Left lung (tissue), 10 donors: ENCODE data around the gene SLC6A7. TPM values are rescaled to one million over a fixed set of nuclear protein-coding genes. Genes with fewer than 3 reads are reported as not detected.
A peak's percentile ranks its signal among the peaks of the same experiment; 100 is the strongest.

Experiments
- ATAC-seq: fragments of 200-7000 bp; cut with Tn5 transposase; one replicate; pipeline ENCODE4 v1.9.1; 2020; ENCODE audit warnings: moderate library complexity
- DNase-seq, 4 donors: peaks; one replicate each; pipeline ENCODE4 v3.0.0-alpha.2; 2013 to 2020
- H3K27ac ChIP-seq, 2 donors: fragments of 200-600 bp; sonication (generic) in 1 of 2; one replicate each; pipeline versions ENCODE4 v1.5.0 to v1.8.0; 2020 to 2021
- H3K27me3 ChIP-seq, 2 donors: fragments of 200-600 bp; sonication (generic) in 1 of 2; one replicate each; pipeline versions ENCODE4 v1.5.0 to v1.8.0; 2020 to 2021
- H3K36me3 ChIP-seq, 2 donors: fragments of 200-600 bp; sonication (generic) in 1 of 2; one replicate each; pipeline versions ENCODE4 v1.5.0 to v1.8.0; 2020 to 2021
- H3K4me1 ChIP-seq, 2 donors: fragments of 200-600 bp; one replicate each; pipeline ENCODE4 v1.8.0; 2021
- H3K4me3 ChIP-seq, 2 donors: fragments of 200-600 bp; sonication (generic) in 1 of 2; one replicate each; pipeline versions ENCODE4 v1.5.0 to v1.8.0; 2020 to 2021; ENCODE audit warnings: mild to moderate bottlenecking in 1 of 2
- H3K9me3 ChIP-seq, 2 donors: fragments of 200-600 bp; sonication (generic) in 1 of 2; one replicate each; pipeline versions ENCODE4 v1.5.0 to v1.8.0; 2020 to 2021
- intact Hi-C, 2 donors: fragments of 100-400 bp; cut with DNase I; formaldehyde crosslinking; loops; one replicate each; pipeline versions ENCODE4 v1.11.2 to v1.14.2; 2022
- polyA plus RNA-seq, 6 donors: library from polyadenylated mRNA; unstranded; fragments of 120-200 nt; gene quantifications; one replicate each; pipeline ENCODE4 v1.2.1, GENCODE V29; 2013; ENCODE audit not compliant: insufficient read length in 6 of 6
- total RNA-seq, 2 donors: library from RNA; stranded (reverse); fragmentation: NEBNext Ultra II Directional; extraction: Animal tissue kit (Norgen Biotek cat#: 25700); gene quantifications; one replicate each; pipeline ENCODE4 v1.2.1, GENCODE V29; 2021
- TF ChIP-seq, protein P1 (sequence below), 2 donors: fragments of 200-600 bp; sonication (generic) in 1 of 2; IDR thresholded peaks; one replicate each; pipeline versions ENCODE4 v1.5.0 to v1.8.0; 2021; ENCODE audit warnings: antibody characterized with exemption in 2 of 2
- donor health status: DM: no; HTN: yes; CAD: no.
- donor health status: DM: no; HTN: no; CAD: no.

SLC6A7 gene
- total and polyA plus RNA-seq, 8 donors: 0.13 TPM; not detected in 7

DNA sequence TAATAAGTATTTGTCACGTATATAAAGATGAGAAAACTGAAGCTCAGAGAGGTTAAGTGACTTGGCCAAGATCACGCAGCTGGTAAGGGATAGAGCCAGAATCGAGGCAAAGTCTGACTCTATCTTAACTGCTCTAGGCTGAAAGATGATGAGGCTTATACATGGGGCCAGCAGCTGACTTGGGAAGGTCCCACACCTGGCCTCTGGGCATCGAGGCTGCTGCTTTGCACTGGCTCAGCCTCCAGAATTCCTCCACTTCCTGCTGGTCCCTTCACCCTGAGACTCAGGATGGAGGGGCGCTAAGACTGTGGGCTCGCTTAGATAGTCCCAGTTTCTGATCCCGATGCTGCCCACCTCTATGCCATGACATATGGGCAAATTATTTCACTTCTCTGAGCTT, 64.5 kb downstream of the SLC6A7 start:
- Histone ChIP-seq H3K4me1 (no peaks in the 10 kb centered on the region), H3K4me3 (no peak overlapping the region), H3K27me3 (peaks cover 0 to 4% of the 10 kb centered on the region in 2 donors), H3K27ac (no peak overlapping the region), H3K9me3 (no peaks in the 10 kb centered on the region), H3K36me3 (no peaks in the 10 kb centered on the region)
- TF ChIP-seq, protein P1, sequence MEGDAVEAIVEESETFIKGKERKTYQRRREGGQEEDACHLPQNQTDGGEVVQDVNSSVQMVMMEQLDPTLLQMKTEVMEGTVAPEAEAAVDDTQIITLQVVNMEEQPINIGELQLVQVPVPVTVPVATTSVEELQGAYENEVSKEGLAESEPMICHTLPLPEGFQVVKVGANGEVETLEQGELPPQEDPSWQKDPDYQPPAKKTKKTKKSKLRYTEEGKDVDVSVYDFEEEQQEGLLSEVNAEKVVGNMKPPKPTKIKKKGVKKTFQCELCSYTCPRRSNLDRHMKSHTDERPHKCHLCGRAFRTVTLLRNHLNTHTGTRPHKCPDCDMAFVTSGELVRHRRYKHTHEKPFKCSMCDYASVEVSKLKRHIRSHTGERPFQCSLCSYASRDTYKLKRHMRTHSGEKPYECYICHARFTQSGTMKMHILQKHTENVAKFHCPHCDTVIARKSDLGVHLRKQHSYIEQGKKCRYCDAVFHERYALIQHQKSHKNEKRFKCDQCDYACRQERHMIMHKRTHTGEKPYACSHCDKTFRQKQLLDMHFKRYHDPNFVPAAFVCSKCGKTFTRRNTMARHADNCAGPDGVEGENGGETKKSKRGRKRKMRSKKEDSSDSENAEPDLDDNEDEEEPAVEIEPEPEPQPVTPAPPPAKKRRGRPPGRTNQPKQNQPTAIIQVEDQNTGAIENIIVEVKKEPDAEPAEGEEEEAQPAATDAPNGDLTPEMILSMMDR (IDR thresholded peaks at IDR 0.05): no peak
- DNase-seq (no peak), ATAC-seq (no peak)
- intact Hi-C loops: no loop called here

GRCh38 chr5:150254774-150255173, 64.9 kb downstream of the SLC6A7 start:
- TF ChIP-seq, protein P1 (IDR thresholded peaks at IDR 0.05): no peak
- H3K9me3 ChIP-seq: no peaks in the 10 kb centered on the region
- peak; percentile 47 for ATAC-seq
- H3K36me3 ChIP-seq: no peaks in the 10 kb centered on the region
- no peaks in the 10 kb centered on the region for H3K4me1 ChIP-seq
- intact Hi-C loops: no loop called here
- no peak overlapping the region for H3K27ac ChIP-seq
- no peaks in the 10 kb centered on the region for H3K27me3 ChIP-seq
- no peak overlapping the region for H3K4me3 ChIP-seq
- DNase-seq: no peak

GRCh38 chr5:150255659-150256409, 66.0 kb downstream of the SLC6A7 start:
- no peak for ATAC-seq
- DNase-seq: no peak

GRCh38 chr5:150256410-150257064, 66.7 kb downstream of the SLC6A7 start:
- H3K4me3 ChIP-seq: no peak overlapping the region
- H3K9me3 ChIP-seq: no peaks in the 10 kb centered on the region
- ATAC-seq (no peak), DNase-seq (no peak)
- no peaks in the 10 kb centered on the region for H3K4me1 ChIP-seq
- TF ChIP-seq, protein P1 (IDR thresholded peaks at IDR 0.05): no peak
- intact Hi-C loops: no loop called here
- H3K36me3 ChIP-seq: no peaks in the 10 kb centered on the region
- no peaks in the 10 kb centered on the region for H3K27me3 ChIP-seq
- no peak overlapping the region for H3K27ac ChIP-seq

More at GRCh38 chr5:150255659-150256409, 66.0 kb downstream of the SLC6A7 start:
- Histone ChIP-seq H3K36me3 (no peaks in the 10 kb centered on the region), H3K4me1 (no peaks in the 10 kb centered on the region), H3K27me3 (no peaks in the 10 kb centered on the region), H3K27ac (no peak overlapping the region), H3K4me3 (no peak overlapping the region), H3K9me3 (no peaks in the 10 kb centered on the region)
- intact Hi-C loops: no loop called here
- TF ChIP-seq, protein P1 (IDR thresholded peaks at IDR 0.05): no peak

DNA sequence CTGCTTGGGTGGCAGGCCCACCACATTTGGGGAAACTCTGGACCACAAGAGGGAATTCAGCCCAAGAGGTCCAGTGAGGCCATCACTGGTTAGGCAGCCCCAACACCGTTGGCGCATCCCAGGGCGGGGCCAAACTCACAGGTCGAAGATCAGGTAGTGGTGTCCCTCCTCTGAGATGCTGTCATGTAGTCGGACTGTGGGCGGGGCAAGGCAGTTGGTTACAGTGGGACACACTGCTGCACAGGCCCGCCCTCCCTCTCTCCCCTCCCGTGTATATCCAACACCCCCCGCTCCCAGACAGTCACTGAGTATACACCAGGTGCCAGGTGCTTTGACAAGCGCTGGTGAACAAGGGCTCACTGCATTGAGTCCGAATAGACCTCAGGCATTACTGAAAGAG, 67.6 kb downstream of the SLC6A7 start:
- ATAC-seq: no peak

More for the DNA sequence above, 67.6 kb downstream of the SLC6A7 start:
- H3K4me3 ChIP-seq: no peak overlapping the region
- no peak overlapping the region for H3K27ac ChIP-seq
- no peaks in the 10 kb centered on the region for H3K36me3 ChIP-seq
- intact Hi-C loops: no loop called here
- H3K9me3 ChIP-seq: no peaks in the 10 kb centered on the region
- no peak for DNase-seq
- H3K27me3 ChIP-seq: no peaks in the 10 kb centered on the region
- TF ChIP-seq, protein P1 (IDR thresholded peaks at IDR 0.05): no peak
- H3K4me1 ChIP-seq: no peaks in the 10 kb centered on the region
